Measurements from ENCODE around the gene C2CD3. TPM values are rescaled to one million over a fixed set of nuclear protein-coding genes. Genes with fewer than 3 reads are reported as not detected.
"Not testable (repeated sequence)": the region's sequence is repeated elsewhere in the genome, so short reads cannot be mapped to it uniquely, and the experiment has no call there.

The C2CD3 gene
- total and polyA plus RNA-seq, 10 of the 15 experiments (the other 5 are each of a cell fraction or from before 2014, with no cell fraction given) = 2.3 to 24.0 (median 16.3) TPM

- Histone ChIP-seq H3K27ac (ENCODE audit: control insufficient read depth, insufficient read depth) (no peak overlapping the region), H2AFZ (ENCODE audit: control insufficient read depth, low read depth, low read length) (no peak overlapping the region), H3K36me3 (ENCODE audit: control insufficient read depth in 2 of 2, insufficient read depth in 2 of 2, low read length in 1 of 2) (peaks cover 0 to 11% of the 10 kb centered on the region in 2 experiments; a peak in 2 of 4 replicates), H4K20me1 (ENCODE audit: control insufficient read depth, insufficient read depth) (no peaks in the 10 kb centered on the region), H3K4me2 (ENCODE audit: control insufficient read depth, insufficient read depth) (no peak overlapping the region), H3K27me3 (replicated peaks in 1 of 2; ENCODE audit: control insufficient read depth in 2 of 2, insufficient read depth in 2 of 2, low read length in 1 of 2) (no peaks in the 10 kb centered on the region), H3K4me3 (no peak overlapping the region), H3K4me1 (ENCODE audit: control insufficient read depth, insufficient read depth, low read length) (no peaks in the 10 kb centered on the region), H3K9ac (ENCODE audit: control insufficient read depth, insufficient read depth, low read length) (no peak overlapping the region), H3K9me3 (replicated peaks; ENCODE audit: control insufficient read depth, insufficient read depth, low read length) (no peaks in the 10 kb centered on the region), H3K79me2 (ENCODE audit: control insufficient read depth, insufficient read depth, low read length) (no peaks in the 10 kb centered on the region)
- RAD21 ChIA-PET (ENCODE audit: unreplicated experiment) = no interaction called here
- SMC1A ChIA-PET (ENCODE audit: uncharacterized antibody, unreplicated experiment) = no interaction called here
- 96% methylated on average over 2 of the region's 2 CpGs for WGBS (ENCODE audit: insufficient coverage, insufficient replicate concordance, low lambda C conversion rate, missing lambda C conversion rate)
- in situ Hi-C loops (cut with MboI) = no loop called here
- FAIRE-seq (no peak), DNase-seq (ENCODE audit: low read depth, low spot score) (no peak), ATAC-seq (no peak)
- POLR2A ChIA-PET = no interaction called here
- no peak for TF ChIP-seq ATF7 (IDR thresholded peaks at IDR 0.05; ENCODE audit: low read depth)
- no peak for TF ChIP-seq RAD21 (IDR thresholded peaks at IDR 0.05; ENCODE audit: insufficient read depth, low read depth, low read length)
- TF ChIP-seq NFYA (IDR thresholded peaks at IDR 0.05; ENCODE audit: borderline replicate concordance, low read depth, low read length) = no peak
- TF ChIP-seq ELK1 (IDR thresholded peaks at IDR 0.05; ENCODE audit: low read depth, low read length) = no peak
- no peak for TF ChIP-seq KLF5 (IDR thresholded peaks at IDR 0.05; ENCODE audit: partially characterized antibody)
- CTCF ChIA-PET = no interaction called here
- intact Hi-C loops (cut with micrococcal nuclease; ENCODE audit: unreplicated experiment) = no loop called here
- BruUV-seq (replicated peaks) = no TSS peak
Observed at GRCh38 chr11:74084796-74085541, 85.8 kb downstream of the C2CD3 start.

- RAD21 ChIA-PET (ENCODE audit: unreplicated experiment); H3K9ac ChIP-seq (ENCODE audit: control insufficient read depth, insufficient read depth, low read length); FAIRE-seq: not testable (repeated sequence)
Observed at GRCh38 chr11:74083927-74084326, 86.9 kb downstream of the C2CD3 start.

More at GRCh38 chr11:74083927-74084326, 86.9 kb downstream of the C2CD3 start:
- BruUV-seq (replicated peaks); SMC1A ChIA-PET (ENCODE audit: uncharacterized antibody, unreplicated experiment); POLR2A ChIA-PET; H3K27ac ChIP-seq (ENCODE audit: control insufficient read depth, insufficient read depth); intact Hi-C loops (cut with micrococcal nuclease; ENCODE audit: unreplicated experiment); H4K20me1 ChIP-seq (ENCODE audit: control insufficient read depth, insufficient read depth); H3K36me3 ChIP-seq (ENCODE audit: control insufficient read depth in 2 of 2, insufficient read depth in 2 of 2, low read length in 1 of 2); H3K79me2 ChIP-seq (ENCODE audit: control insufficient read depth, insufficient read depth, low read length); H3K27me3 ChIP-seq (replicated peaks in 1 of 2; ENCODE audit: control insufficient read depth in 2 of 2, insufficient read depth in 2 of 2, low read length in 1 of 2); H3K4me1 ChIP-seq (ENCODE audit: control insufficient read depth, insufficient read depth, low read length); H3K9me3 ChIP-seq (replicated peaks; ENCODE audit: control insufficient read depth, insufficient read depth, low read length); ATAC-seq; DNase-seq (ENCODE audit: low read depth, low spot score); CTCF ChIA-PET; H3K4me3 ChIP-seq; H3K4me2 ChIP-seq (ENCODE audit: control insufficient read depth, insufficient read depth); in situ Hi-C loops (cut with MboI); H2AFZ ChIP-seq (ENCODE audit: control insufficient read depth, low read depth, low read length): not testable (repeated sequence)
- WGBS (ENCODE audit: insufficient coverage, insufficient replicate concordance, low lambda C conversion rate, missing lambda C conversion rate) = 100% methylated on average over 4 of the region's 4 CpGs
